Stomach (tissue), 9 donors: Measurements from ENCODE around the gene LDB2. TPM values are rescaled to one million over a fixed set of nuclear protein-coding genes. Genes with fewer than 3 reads are reported as not detected.

ENCODE experiments used
- DNase-seq, 2 donors: peaks; one replicate each; pipeline versions ENCODE4 v3.0.0 to v3.0.0-alpha.2; 2013 to 2019
- H3K27ac ChIP-seq, 5 donors: fragments of 200-600 bp in 4 of 5; sonication (generic) in 4 of 5; one replicate each; pipeline ENCODE4 v1.5.1; 2013 to 2019; ENCODE audit warnings: mild to moderate bottlenecking in 1 of 5, moderate library complexity in 1 of 5
- H3K27me3 ChIP-seq, 3 donors: fragments of 200-600 bp; sonication (generic); one replicate each; pipeline ENCODE4 v1.5.1; 2017 to 2019; ENCODE audit warnings: mixed run types in 1 of 3
- H3K36me3 ChIP-seq, 4 donors: fragments of 200-600 bp; sonication (generic); 1 replicate in 3 of 4; 2 replicates in 1 of 4; pipeline ENCODE4 v1.5.1; 2016 to 2019
- H3K4me1 ChIP-seq, 4 donors: fragments of 200-600 bp; sonication (generic); one replicate each; pipeline ENCODE4 v1.5.1; 2016 to 2019
- H3K4me3 ChIP-seq, 4 donors: fragments of 200-600 bp; sonication (generic) in 3 of 4; one replicate each; pipeline ENCODE4 v1.5.1; 2016 to 2019; ENCODE audit warnings: mild to moderate bottlenecking in 1 of 4
- H3K9me3 ChIP-seq, 4 donors: fragments of 200-600 bp; sonication (generic); one replicate each; pipeline ENCODE4 v1.5.1; 2016 to 2019
- EP300 ChIP-seq: sonication (generic); formaldehyde crosslinking; IDR thresholded peaks from one replicate; pipeline ENCODE4 v1.6.1; 2017; ENCODE audit warnings: antibody characterized with exemption
- POLR2A ChIP-seq, 4 donors: fragments of 450-650 bp; IDR thresholded peaks; one replicate each; pipeline ENCODE4 v1.6.1; 2016; ENCODE audit warnings: antibody characterized with exemption in 4 of 4, control low read depth in 2 of 4, mild to moderate bottlenecking in 1 of 4, moderate library complexity in 1 of 4
- POLR2AphosphoS5 ChIP-seq, 3 donors: sonication (generic); formaldehyde crosslinking; IDR thresholded peaks; one replicate each; pipeline ENCODE4 v1.6.1; 2016; ENCODE audit warnings: antibody characterized with exemption in 3 of 3
- WGBS, 5 donors: extraction: QIAGEN DNeasy Blood & Tissue Kit in 3 of 5; methylation state at CpG; one replicate each; pipeline versions ENCODE4 v1.1.5 to v1.1.7; 2013 to 2018; 5-methylcytosine and 5-hydroxymethylcytosine counted together
- intact Hi-C: fragments of 100-400 bp; cut with DNase I; formaldehyde crosslinking; loops from one replicate; pipeline ENCODE4 v1.15.1; 2023; ENCODE audit warnings: low total_unique reads
- polyA plus RNA-seq, 3 donors: library from polyadenylated mRNA; stranded (reverse); fragments of 200-250 nt; gene quantifications; one replicate each; pipeline ENCODE4 v1.2.3, GENCODE V29; 2013
- total RNA-seq, 5 donors: library from RNA; depleted of rRNA; stranded (reverse); fragments of >200 nt; gene quantifications; one replicate each; pipeline versions ENCODE4 v1.1.0 to v1.2.3, GENCODE V29; 2014 to 2016
- TF ChIP-seq, protein P1 (sequence below), 7 experiments: fragments of 450-650 bp in 4 of 7; fragments of 200-600 bp in 3 of 7; sonication (generic) in 3 of 7; IDR thresholded peaks; one replicate each; pipeline ENCODE4 v1.5.1; 2016 to 2019; ENCODE audit warnings: antibody characterized with exemption in 7 of 7, control low read depth in 2 of 7, mild to moderate bottlenecking in 1 of 7
- donor health status: healthy with polysubstance abuse.
- donor health status: Bipolar disorder and iron deficiency.
- donor health status: healthy.

The LDB2 gene
- total and polyA plus RNA-seq, 8 donors = 6.2 to 63.3 (median 12.8) TPM

DNA sequence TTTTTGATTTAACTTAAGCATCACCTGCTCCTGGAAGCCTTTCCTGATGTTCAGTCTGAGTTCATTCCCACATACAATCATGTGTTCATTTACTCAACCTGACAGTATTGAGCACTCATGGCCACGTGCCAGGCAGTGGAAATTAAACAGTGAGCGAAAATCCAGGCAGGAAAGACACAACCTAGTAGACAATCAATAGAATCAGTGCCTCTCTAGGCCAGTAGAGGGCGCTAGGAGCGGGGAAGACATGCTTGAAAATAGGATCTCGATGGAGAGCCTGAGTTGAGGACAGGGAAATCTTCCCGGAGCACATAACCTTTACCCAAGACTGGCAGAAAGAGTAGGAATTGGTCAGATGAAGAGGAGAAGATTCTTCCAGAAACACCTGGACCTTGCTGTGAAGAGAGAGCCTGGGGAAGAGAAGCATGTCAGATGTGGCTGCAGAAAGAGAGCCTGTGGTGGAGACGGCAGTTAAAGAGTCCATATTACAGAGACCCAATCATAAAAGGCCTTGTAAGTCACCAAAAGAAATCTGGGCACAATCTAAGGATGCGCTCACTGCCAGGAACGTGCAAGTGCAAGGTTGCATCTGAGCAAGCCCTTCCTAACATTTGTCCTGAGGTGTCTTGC is 103.5 kb downstream of the LDB2 start:
- TF ChIP-seq, protein P1, sequence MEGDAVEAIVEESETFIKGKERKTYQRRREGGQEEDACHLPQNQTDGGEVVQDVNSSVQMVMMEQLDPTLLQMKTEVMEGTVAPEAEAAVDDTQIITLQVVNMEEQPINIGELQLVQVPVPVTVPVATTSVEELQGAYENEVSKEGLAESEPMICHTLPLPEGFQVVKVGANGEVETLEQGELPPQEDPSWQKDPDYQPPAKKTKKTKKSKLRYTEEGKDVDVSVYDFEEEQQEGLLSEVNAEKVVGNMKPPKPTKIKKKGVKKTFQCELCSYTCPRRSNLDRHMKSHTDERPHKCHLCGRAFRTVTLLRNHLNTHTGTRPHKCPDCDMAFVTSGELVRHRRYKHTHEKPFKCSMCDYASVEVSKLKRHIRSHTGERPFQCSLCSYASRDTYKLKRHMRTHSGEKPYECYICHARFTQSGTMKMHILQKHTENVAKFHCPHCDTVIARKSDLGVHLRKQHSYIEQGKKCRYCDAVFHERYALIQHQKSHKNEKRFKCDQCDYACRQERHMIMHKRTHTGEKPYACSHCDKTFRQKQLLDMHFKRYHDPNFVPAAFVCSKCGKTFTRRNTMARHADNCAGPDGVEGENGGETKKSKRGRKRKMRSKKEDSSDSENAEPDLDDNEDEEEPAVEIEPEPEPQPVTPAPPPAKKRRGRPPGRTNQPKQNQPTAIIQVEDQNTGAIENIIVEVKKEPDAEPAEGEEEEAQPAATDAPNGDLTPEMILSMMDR (IDR thresholded peaks at IDR 0.05) = peak in 5 of 7 experiments; percentile 50 to 71 (median 57)
- no peak for TF ChIP-seq POLR2A (IDR thresholded peaks at IDR 0.05)
- H3K4me3 ChIP-seq = no peak overlapping the region
- 34 to 41% (median 38%) methylated on average over 9 of the region's 9 CpGs for WGBS, 5 donors
- peak; percentile 69 to 81 for DNase-seq
- peaks cover 0 to 4% (median 0%) of the 10 kb centered on the region in 4 donors for H3K4me1 ChIP-seq
- no peaks in the 10 kb centered on the region for H3K36me3 ChIP-seq
- no peaks in the 10 kb centered on the region for H3K9me3 ChIP-seq
- H3K27me3 ChIP-seq = no peaks in the 10 kb centered on the region
- intact Hi-C loops = no loop called here
- H3K27ac ChIP-seq = no peak overlapping the region

DNA sequence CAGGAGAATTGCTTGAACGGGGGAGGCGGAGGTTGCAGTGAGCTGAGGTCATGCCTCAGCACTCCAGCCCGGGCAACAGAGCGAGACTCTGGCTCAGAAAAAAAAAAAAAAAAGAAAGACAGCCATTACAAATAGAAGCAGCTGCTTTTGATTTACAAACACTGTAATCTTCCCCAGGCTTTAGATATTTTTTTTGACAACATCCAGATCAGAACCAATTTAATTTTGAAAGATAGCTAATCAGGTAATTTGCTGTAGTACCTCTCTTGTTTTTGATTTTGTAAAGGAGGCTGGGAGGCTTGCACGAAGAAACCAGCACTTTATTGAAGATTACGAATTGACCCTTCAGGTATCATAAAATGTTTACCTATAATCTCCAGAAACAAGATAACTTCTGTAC is 107.0 kb downstream of the LDB2 start:
- no peak for TF ChIP-seq EP300
- TF ChIP-seq POLR2A (IDR thresholded peaks at IDR 0.05) = no peak
- no peak for TF ChIP-seq POLR2AphosphoS5 (IDR thresholded peaks at IDR 0.05)
- TF ChIP-seq, protein P1 (IDR thresholded peaks at IDR 0.05) = no peak
- Histone ChIP-seq H3K4me1 (peaks cover 0 to 4% (median 0%) of the 10 kb centered on the region in 4 donors), H3K36me3 (no peaks in the 10 kb centered on the region), H3K9me3 (no peaks in the 10 kb centered on the region), H3K4me3 (no peak overlapping the region), H3K27ac (no peak overlapping the region), H3K27me3 (no peaks in the 10 kb centered on the region)
- DNase-seq = no peak
- WGBS, 5 donors = 45 to 83% (median 60%) methylated on average over 6 of the region's 6 CpGs
- intact Hi-C loops = no loop called here

DNA sequence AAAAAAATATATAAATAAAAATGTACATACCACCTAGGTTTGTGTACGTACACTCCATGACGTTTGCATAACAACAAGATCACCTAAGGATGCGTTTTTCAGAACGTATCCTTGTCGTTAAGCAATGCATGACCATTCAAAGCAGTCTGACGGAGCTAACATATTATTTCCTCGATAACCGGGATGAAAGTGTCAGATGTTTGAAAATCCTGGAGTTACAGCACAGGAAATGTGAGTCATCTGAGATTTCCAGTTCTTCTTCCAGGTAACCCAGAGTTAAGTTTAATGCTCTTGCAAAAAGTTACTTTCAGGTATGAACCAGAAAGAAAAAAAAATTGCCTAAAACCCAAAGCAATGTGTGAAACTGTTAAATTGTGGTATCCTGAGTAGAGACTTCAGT is 107.9 kb downstream of the LDB2 start:
- Histone ChIP-seq H3K9me3 (no peaks in the 10 kb centered on the region), H3K36me3 (no peaks in the 10 kb centered on the region), H3K27ac (no peak overlapping the region), H3K4me3 (no peak overlapping the region), H3K4me1 (peaks cover 0 to 4% (median 0%) of the 10 kb centered on the region in 4 donors), H3K27me3 (no peaks in the 10 kb centered on the region)
- DNase-seq = no peak
- intact Hi-C loops = no loop called here
- 86 to 89% (median 87%) methylated on average over 8 of the region's 8 CpGs for WGBS, 5 donors
- TF ChIP-seq POLR2AphosphoS5 (IDR thresholded peaks at IDR 0.05) (no peak), EP300 (no peak), POLR2A (IDR thresholded peaks at IDR 0.05) (no peak)
- TF ChIP-seq, protein P1 (IDR thresholded peaks at IDR 0.05) = no peak

DNA sequence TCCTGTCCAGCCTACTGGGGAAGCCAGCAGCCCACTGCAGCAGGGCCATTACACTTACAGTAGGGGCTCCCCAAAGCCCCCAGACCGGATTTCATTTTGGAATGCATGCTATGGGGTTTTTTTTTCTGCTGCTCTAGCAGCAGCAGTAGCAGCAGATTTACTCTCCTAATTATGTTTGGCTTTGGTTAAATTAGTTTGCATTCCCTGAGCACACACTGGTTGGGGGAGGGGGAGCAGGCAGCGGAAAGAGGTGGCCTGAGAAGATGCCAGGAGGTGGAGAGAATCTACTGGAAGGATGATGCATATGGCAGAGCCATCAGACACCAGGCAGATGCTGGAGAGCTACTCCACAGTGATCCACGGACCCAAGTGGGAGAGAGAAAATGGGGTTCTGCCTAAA is 109.6 kb downstream of the LDB2 start:
- intact Hi-C loops = no loop called here
- H3K36me3 ChIP-seq = no peaks in the 10 kb centered on the region
- H3K4me3 ChIP-seq = no peak overlapping the region
- H3K9me3 ChIP-seq = no peaks in the 10 kb centered on the region
- no peaks in the 10 kb centered on the region for H3K4me1 ChIP-seq
- H3K27me3 ChIP-seq = no peaks in the 10 kb centered on the region
- DNase-seq = peak in 1 of 2 donors; percentile 35
- TF ChIP-seq EP300 (no peak), POLR2AphosphoS5 (IDR thresholded peaks at IDR 0.05) (no peak), POLR2A (IDR thresholded peaks at IDR 0.05) (no peak)
- TF ChIP-seq, protein P1 (IDR thresholded peaks at IDR 0.05) = no peak
- no peak overlapping the region for H3K27ac ChIP-seq
- 53 to 75% (median 69%) methylated on average over 3 of the region's 3 CpGs for WGBS, 5 donors
